ENCODE measurements around the gene DNAJC5.
A peak's percentile ranks its signal among the peaks of the same experiment; 100 is the strongest.
"Not testable (repeated sequence)": the region's sequence is repeated elsewhere in the genome, so short reads cannot be mapped to it uniquely, and the experiment has no call there.

The DNAJC5 gene

DNA sequence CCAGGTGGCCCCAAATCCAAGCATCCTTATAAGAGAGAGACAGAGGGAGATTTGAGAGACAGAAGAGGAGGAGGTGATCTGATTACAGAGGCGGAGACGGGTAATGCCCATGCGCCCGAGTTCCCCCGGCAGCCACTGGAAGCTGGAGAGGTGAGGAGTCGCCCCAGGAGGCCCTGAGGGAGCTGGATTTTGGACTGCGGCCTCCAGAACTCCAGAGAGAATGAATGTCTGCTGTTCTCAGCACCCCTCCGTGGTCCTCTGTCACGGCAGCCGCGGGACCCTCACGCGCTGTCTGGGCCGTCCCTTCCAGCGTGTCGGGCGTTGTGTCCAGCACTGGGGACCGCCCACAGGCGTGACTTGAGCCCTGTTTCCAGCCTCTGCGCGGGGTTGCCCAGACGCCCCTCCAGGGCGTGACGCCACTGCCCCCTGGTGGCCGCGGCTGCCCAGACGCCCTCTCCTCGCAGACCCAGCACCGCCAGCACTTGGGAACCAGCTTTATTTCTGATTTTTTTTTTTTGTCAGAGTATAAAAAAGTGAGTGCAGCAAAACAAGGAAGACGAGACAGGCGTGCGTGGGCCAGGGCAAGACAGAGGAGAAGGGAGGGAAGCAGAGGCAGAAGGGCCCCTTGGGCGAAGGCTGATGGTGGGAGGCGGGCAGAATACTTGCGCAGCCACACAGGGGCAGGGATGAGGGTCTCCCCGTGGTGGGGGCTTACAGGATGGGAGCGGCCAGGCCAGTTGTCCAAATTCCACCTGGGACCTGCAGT, 78.9 kb downstream of the DNAJC5 start:
- no peak overlapping the region for H3K27ac ChIP-seq
- DNase-seq (ENCODE audit: low read depth, low spot score) = no peak

DNA sequence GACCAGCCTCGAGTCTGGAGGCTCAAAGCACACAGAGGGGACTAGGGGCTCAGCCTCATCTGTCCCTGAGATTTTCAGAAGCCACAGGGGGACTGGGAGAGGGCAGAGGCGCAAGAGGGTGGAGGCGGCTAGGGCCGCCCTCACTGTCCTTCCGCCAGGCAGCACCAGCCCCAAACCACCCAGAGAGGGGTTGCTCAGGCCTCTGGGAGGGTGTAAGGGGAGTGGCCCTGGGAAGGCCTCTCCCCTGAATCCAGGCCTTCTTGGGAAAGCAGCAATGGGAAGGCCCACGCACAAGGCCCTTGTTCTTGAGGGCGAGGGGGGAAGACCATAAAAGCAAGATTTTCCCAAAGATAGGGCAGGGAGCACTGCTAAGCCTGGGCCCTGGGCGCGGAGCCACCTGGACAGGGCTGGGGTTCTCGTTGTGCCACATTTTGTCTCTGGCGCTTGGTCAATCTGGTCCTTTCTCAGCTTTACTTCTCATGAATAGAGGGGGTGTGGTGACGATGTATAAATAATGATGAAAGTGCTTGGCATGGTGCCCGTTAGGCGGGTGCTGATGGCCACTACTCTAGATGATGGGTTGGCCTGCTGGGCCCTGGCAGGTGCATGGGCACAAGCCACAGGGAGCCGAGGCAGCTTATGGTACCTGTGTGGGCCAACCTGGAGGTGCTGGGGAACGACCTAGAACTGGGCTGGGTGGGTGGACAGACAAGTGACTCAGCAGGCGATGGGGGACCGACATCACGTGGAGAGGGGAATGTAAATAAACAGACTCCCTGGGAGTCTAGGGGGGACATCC, 79.7 kb downstream of the DNAJC5 start:
- no peak overlapping the region for H3K27ac ChIP-seq
- DNase-seq (ENCODE audit: low read depth, low spot score) = no peak

DNA sequence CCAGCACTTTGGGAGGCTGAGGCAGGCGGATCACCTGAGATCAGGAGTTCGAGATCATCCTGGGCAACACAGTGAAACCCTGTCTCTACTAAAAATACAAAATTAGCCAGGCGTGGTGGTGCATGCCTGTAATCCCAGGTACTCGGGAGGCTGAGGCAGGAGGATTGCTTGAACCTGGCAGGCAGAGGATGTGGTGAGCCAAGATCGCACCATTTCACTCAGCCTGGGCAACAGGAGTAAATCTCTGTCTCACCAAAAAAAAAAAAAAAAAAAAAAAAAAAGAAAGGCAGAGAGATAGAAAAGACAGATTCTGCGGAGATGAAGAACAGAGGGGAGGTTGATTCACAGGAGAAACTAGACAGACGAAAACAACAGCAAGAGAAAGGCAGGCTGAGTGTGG, 81.6 kb downstream of the DNAJC5 start:
- H3K27ac ChIP-seq = not testable (repeated sequence)

DNA sequence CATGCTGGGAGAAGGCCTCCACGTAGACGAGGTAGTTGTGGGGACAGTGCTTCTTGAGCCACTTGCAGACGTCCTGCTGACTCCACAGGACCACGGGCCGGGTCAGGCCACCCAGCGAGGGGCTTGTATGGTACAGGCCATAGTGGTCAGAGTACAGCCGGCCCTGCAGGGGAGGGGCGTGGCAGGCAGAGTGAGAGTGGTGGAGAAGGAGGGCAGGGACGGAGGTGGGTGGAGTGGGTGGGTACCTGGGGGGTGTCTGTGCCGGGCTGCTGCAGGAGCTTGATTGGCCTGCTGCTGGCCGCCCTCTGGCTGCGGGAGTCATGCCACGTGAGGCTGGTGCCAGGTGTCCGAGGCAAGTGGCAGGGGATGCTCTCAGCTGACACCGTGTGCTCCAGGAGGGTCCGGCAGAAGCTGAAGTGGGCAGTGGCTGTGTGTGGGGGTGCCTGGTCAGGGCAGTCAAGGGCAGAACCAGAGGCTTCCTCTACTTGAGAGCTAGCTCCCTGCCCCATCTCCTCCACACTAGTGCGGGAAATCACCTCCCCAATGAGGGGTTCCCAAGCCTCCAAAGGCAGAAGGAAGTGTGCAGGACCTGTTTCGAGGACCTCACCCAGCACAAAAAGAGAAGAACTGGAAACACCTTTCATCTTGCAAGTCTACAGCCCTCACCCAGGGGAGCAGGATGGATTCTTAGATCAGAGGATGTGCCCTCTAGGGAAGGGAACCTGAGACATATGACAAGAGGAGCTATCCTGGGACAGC, 82.2 kb downstream of the DNAJC5 start:
- DNase-seq (ENCODE audit: low read depth, low spot score) = no peak
- H3K27ac ChIP-seq = no peak overlapping the region

More for the DNA sequence above, 81.6 kb downstream of the DNAJC5 start:
- DNase-seq (ENCODE audit: low read depth, low spot score) = not testable (repeated sequence)

DNA sequence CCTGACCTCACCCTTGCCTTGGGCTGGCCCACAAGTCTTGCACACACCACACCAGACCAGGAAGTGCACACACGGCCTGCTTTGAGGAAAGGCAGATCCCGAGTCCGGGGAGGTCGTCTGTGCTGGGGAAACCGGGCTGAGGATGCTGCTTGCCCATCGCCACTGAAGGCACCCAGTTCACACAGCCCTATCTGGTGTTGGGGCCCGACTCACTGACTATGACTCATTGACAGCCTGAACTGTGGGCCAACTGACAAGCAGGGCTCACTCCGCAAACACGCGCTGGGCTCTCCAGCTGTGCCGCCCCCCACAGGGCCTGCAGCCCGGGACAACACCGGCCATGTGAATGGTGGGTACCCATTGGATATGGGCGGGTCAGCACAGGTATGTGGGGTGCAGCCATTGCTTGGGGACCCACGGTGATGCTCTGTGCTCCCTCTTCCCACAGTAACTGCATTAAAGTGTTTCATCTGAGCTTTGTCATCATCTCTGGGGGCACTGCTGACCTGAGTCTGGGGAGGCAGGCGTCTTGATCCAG, 82.9 kb downstream of the DNAJC5 start:
- no peak overlapping the region for H3K27ac ChIP-seq
- DNase-seq (ENCODE audit: low read depth, low spot score) = no peak

DNA sequence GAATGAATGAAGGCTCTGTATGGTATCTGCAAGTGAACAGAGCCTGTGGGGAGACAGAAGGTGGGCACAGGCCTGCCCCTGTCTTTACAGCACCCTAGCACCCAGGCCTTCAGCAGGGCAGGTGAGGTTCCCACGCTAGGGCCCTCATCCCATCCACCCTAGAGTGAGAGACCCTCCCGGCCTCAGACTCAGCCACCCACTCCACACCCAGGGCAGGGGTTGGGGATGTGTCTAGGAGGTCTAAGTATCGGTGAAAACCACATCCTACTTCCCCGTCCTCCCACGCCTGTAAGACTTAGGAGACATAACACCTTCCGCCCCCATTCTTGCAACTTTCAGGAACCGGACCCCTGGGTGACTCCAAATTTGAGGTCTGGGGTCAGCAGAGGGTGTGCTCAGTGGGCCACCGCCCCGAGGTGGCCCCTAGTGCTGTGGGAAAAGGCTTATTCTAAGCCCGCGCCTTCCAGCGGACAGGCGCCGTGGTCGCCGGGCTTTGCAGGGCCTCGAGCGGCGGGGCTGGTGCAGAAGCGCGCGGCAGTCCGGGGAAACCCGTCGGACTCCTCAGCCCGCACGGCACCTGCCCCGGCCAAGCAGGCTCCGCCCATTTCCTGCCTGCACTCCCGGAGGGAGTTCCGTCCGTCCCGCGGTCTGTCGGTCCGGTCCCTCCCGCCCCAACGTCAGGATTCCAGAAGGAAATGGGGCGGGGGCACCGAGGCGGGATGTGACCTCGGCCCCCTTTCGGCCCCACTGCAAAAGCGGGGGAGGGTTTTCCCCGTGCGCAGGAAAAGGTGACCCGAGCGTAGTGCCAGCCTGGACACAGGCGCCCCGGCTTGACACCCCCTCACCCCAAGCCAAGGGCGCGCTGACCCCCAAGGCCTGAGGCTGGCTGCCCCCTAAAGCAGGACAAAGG, 83.6 kb downstream of the DNAJC5 start:
- peak overlapping the region; percentile 96 for H3K27ac ChIP-seq
- DNase-seq (ENCODE audit: low read depth, low spot score) = no peak

DNA sequence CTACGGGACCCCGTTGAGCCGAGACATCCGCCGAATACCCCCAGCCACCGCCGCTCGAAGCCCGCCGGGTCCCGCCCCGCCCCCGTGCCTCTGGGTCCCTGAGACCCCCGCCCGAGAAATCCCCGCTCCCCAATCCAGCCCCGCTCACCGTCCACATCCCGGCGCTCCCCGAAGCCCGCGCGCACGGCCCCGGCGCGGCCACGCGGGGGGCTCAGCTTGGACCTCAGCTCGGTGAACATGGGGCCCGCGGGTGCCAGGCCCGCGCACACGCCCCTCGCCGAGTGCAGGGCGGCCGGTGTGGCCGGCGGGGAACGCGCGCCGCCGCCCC, 84.3 kb downstream of the DNAJC5 start:
- no peak for DNase-seq (ENCODE audit: low read depth, low spot score)
- H3K27ac ChIP-seq = peak overlapping the region; percentile 96

DNA sequence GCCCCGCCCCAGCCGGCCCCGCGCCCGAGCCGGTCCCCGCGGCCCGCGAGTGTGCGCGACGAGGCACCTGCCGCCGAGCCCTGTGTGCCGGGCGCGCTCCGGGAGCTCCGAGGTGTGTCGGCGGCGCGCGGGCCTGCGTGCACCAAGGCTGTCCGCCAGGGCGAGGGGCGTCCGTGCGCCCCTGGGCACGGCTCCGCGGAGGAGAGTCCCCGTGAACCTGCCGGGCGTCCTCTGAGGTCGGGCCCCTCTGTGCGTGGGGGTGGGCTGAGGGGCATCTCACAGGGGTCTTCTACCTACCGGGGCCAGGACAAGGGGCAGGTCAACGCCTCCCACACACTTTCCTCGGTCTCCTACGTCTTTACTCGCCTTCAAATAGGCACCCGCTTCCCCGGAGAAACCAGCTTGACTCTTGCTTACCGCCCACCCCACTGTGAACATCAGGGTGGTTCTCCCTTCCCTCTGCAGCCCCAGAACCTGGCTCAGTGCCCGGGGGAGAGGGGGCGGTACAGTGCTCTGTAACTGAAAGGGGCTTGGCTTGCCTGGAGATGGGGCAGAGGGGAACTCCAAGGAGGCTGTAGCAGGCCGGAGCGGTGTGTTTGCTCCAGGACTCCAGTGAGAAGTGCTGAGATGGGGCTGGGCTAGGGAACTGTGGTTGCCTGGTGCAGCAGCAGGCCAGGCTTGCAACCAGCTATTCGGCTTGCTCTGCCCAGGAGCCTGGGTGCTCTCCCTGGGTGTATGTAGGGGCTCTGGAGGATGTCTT, 84.8 kb downstream of the DNAJC5 start, which contains the start of gene SAMD10:
SAMD10 (minus strand) TSS at position 86 of the 760 bp plus-strand sequence. CDS start 175 bp downstream, outside the sequence.
- peak within 1 kb of the TSS; percentile 96 for H3K27ac ChIP-seq
- no peak for DNase-seq (ENCODE audit: low read depth, low spot score)

DNA sequence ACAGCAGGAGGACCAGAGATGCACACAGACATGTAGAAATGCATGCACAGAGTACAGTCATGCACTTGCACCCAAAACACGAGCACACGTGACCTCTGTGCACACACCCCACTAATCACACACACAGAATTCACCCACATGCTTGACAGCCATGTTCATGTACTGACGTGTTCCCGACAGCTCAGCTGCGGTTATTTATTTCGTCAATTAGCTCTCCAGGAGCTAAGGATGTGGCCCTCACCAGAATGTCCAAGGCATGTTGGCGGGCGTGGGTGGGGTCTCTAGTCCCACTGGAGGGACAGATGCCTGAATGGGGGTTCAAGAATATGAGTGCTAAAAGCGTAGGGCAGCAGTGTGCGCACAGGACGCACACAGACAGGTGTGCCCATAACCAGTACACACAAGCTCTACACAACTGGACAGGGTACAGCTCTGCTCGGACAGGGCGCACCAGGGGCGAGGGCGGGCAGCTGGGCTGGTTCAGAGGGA, 85.4 kb downstream of the DNAJC5 start:
- peak overlapping the region; percentile 96 for H3K27ac ChIP-seq
- DNase-seq (ENCODE audit: low read depth, low spot score) = peak; percentile 90

DNA sequence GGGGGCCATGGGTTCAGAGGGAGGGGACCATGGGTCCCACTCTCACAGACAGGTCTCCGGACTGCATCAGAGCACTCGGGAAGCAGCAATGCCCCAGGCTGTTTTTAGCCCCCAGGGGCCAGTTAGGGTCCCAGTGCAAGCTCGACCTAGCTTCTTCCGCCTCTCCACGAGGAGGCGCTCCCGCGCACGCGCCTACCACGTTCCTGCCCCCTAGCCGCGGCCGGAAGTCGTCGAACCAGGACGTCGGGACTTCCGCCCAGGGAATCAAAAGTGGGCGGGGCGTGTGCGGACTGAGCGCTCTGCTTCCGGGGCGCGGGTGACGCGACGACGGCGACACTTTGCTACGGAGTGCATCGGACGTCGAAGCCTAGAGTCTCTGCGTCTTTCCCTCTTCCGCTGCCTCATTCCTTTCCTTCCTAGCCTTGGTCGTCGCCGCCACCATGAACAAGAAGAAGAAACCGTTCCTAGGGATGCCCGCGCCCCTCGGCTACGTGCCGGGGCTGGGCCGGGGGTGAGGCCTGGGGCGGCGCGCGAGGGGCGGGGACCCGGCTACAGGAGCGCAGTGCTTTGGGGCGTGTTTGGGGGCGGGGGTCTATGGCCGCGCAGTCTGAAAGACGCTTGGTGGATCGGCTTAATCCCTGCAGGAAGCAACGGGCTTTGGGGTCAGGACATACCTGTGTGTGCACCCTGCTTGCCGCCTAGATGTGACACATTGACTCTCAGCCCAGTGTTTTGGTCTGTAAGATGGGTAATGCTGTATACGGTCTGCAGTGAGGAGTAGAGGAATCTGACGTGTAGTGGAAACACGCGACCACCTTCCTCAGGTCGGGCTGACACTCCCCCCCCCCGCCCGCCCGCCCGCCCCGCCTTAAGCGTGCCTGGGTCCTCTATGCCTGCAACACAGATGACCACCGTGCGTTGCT, 86.1 kb downstream of the DNAJC5 start, which contains the start of gene PRPF6:
PRPF6 (plus strand) TSS at position 327 of the 923 bp plus-strand sequence; CDS start at position 441, 114 bp downstream.
- peak; percentile 80 for DNase-seq (ENCODE audit: low read depth, low spot score)

DNA sequence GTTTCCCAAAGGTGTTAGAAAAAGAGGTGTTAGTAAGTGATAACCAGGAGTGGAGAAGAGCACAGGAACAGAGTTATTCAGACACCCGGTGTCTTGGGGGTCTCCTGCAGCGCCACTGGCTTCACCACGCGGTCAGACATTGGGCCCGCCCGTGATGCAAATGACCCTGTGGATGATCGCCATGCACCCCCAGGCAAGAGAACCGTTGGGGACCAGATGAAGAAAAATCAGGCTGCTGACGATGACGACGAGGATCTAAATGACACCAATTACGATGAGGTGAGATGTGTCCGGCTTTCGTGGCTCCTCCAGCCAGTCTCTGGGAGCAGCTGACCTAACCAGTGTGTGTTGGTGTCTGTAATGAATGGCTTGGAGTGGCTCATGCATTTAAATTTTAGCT, 88.0 kb downstream of the DNAJC5 start:
- H3K27ac ChIP-seq = no peak overlapping the region
- DNase-seq (ENCODE audit: low read depth, low spot score) = no peak

More for the DNA sequence above, 86.1 kb downstream of the DNAJC5 start, which contains the start of gene PRPF6:
- H3K27ac ChIP-seq = peak within 1 kb of the TSS; percentile 96
